Nephron progenitor cell (in vitro differentiated cells): ENCODE measurements around the gene TRAK2.

Experiments
- DNase-seq: peaks from one replicate; pipeline ENCODE4 v3.0.0; 2021
- H3K27ac Mint-ChIP-seq: 2 replicates; pipeline ENCODE4 v1.8.0; 2021; ENCODE audit warnings: mild to moderate bottlenecking, moderate library complexity, mixed read lengths
- H3K27me3 Mint-ChIP-seq: 2 replicates; pipeline ENCODE4 v1.8.0; 2021; ENCODE audit warnings: mild to moderate bottlenecking, low read depth, mixed read lengths; ENCODE audit not compliant: poor library complexity
- H3K36me3 Mint-ChIP-seq: 2 replicates; pipeline ENCODE4 v1.8.0; 2021; ENCODE audit warnings: low read depth, mixed read lengths
- H3K4me1 Mint-ChIP-seq: 2 replicates; pipeline ENCODE4 v1.8.0; 2021; ENCODE audit warnings: mixed read lengths
- H3K4me3 Mint-ChIP-seq: 2 replicates; pipeline ENCODE4 v1.8.0; 2021; ENCODE audit warnings: mild to moderate bottlenecking, moderate library complexity, mixed read lengths
- H3K9me3 Mint-ChIP-seq: 2 replicates; pipeline ENCODE4 v1.8.0; 2021; ENCODE audit warnings: mild to moderate bottlenecking, moderate library complexity, mixed read lengths
- TF ChIP-seq, protein P1 (sequence below): fragments of 200-600 bp; sonication (generic); IDR thresholded peaks from 2 replicates; pipeline ENCODE4 v1.5.0; 2021; ENCODE audit warnings: antibody characterized with exemption

The TRAK2 gene

GRCh38 chr2:201483342-201483741 is 32.1 kb upstream of the TRAK2 start:
- Mint-ChIP-seq H3K9me3 (peaks cover 3% of the 10 kb centered on the region), H3K4me1 (no peaks in the 10 kb centered on the region), H3K36me3 (peaks cover 25% of the 10 kb centered on the region), H3K4me3 (no peak overlapping the region), H3K27ac (no peak overlapping the region), H3K27me3 (no peaks in the 10 kb centered on the region)
- no peak for DNase-seq
- TF ChIP-seq, protein P1, sequence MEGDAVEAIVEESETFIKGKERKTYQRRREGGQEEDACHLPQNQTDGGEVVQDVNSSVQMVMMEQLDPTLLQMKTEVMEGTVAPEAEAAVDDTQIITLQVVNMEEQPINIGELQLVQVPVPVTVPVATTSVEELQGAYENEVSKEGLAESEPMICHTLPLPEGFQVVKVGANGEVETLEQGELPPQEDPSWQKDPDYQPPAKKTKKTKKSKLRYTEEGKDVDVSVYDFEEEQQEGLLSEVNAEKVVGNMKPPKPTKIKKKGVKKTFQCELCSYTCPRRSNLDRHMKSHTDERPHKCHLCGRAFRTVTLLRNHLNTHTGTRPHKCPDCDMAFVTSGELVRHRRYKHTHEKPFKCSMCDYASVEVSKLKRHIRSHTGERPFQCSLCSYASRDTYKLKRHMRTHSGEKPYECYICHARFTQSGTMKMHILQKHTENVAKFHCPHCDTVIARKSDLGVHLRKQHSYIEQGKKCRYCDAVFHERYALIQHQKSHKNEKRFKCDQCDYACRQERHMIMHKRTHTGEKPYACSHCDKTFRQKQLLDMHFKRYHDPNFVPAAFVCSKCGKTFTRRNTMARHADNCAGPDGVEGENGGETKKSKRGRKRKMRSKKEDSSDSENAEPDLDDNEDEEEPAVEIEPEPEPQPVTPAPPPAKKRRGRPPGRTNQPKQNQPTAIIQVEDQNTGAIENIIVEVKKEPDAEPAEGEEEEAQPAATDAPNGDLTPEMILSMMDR: no peak

GRCh38 chr2:201482543-201482942 is 31.3 kb upstream of the TRAK2 start:
- Mint-ChIP-seq H3K4me1 (no peaks in the 10 kb centered on the region), H3K36me3 (peaks cover 33% of the 10 kb centered on the region), H3K4me3 (no peak overlapping the region), H3K27me3 (no peaks in the 10 kb centered on the region), H3K9me3 (peaks cover 3% of the 10 kb centered on the region), H3K27ac (no peak overlapping the region)
- TF ChIP-seq, protein P1: no peak
- no peak for DNase-seq

DNA sequence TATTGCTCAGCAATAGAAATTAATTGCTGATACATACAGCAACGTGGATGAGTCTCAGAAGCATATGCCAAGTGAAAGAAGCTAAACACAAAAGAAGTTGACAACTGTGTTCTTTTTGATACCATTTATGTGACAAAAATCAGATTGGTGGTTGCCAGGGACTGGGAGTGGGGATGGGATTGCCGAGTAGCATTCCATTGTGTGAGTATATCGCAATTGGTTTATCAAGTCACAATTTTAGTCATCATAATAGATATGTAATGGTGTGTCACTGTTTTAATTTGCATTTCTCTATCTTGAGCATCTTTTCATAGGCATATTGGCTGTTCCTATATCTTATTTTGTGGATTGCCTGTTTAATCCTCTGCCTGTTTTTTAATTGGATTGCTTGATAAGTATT is 21.2 kb upstream of the TRAK2 start:
- DNase-seq: no peak
- no peak overlapping the region for H3K4me3 Mint-ChIP-seq
- no peaks in the 10 kb centered on the region for H3K9me3 Mint-ChIP-seq
- no peaks in the 10 kb centered on the region for H3K4me1 Mint-ChIP-seq
- TF ChIP-seq, protein P1: no peak
- no peaks in the 10 kb centered on the region for H3K27me3 Mint-ChIP-seq
- peaks cover 81% of the 10 kb centered on the region for H3K36me3 Mint-ChIP-seq
- no peak overlapping the region for H3K27ac Mint-ChIP-seq

- peaks cover 82% of the 10 kb centered on the region for H3K36me3 Mint-ChIP-seq
- H3K27ac Mint-ChIP-seq: peak overlapping the region; percentile 14
- TF ChIP-seq, protein P1: no peak
- no peaks in the 10 kb centered on the region for H3K27me3 Mint-ChIP-seq
- no peaks in the 10 kb centered on the region for H3K9me3 Mint-ChIP-seq
- DNase-seq: no peak
- no peaks in the 10 kb centered on the region for H3K4me1 Mint-ChIP-seq
- no peak overlapping the region for H3K4me3 Mint-ChIP-seq
Observed at GRCh38 chr2:201471732-201472393, 20.6 kb upstream of the TRAK2 start.

DNA sequence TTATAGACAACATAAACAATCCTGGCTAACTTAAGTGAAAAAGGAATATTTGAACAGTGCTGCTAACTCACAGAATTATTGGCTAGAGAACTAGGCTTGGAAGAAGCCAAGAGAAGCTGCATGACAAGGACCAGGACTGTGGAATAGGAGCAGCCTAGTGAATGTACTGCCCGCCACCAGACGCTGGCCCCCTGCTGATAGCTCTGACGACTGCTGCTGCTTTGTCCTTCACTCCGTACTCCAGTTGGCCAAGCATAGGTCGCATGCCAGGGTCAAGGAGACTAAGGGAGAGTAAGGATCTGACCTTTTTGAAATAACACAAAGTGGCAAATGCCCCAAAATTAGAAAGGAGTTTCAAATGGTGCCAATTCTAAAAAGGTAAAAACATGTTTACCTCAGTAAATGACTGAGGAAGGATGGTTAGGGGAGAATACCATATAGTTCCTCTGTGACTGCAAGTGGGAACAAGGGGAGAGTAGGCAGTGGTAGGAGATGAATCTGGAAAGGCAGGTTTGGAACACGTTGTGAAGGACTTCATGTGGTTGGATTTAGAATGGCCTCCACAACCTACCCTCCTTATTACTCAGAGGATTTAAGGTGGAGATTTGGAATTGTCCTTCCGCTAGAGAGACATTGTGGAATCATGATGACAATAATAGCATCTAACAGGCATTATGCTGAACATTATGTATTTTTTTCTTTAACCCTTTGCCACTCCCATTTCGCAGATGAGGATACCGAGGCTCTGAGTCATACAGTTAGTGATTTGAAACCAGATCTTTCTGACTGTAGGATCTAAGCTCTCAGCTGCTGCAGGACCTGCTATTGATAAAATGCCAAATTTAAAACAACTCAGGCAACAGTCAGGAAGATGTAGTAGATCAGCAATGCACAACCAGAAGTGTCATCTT is 19.8 kb upstream of the TRAK2 start:
- TF ChIP-seq, protein P1: no peak
- H3K9me3 Mint-ChIP-seq: no peaks in the 10 kb centered on the region

More for the DNA sequence above, 19.8 kb upstream of the TRAK2 start:
- Mint-ChIP-seq H3K27ac (peak overlapping the region; percentile 14), H3K4me1 (peaks cover 4% of the 10 kb centered on the region), H3K4me3 (no peak overlapping the region), H3K36me3 (peaks cover 78% of the 10 kb centered on the region), H3K27me3 (no peaks in the 10 kb centered on the region)
- peak; percentile 9 for DNase-seq
